ENCODE measurements around the gene UBL3. TPM values are rescaled to one million over a fixed set of nuclear protein-coding genes. Genes with fewer than 3 reads are reported as not detected.

UBL3 gene
- total RNA-seq, 1 donor from 2014 or later, result 22.3 TPM

- peak; percentile 95 for ATAC-seq
- intact Hi-C loops (cut with DNase I), result no loop called here
- DNase-seq (ENCODE audit: missing footprints), result peak; percentile 78
These were observed 107.1 kb downstream of the UBL3 start for GRCh38 chr13:29743201-29743786.

GRCh38 chr13:29740961-29741360 is 109.5 kb downstream of the UBL3 start:
- DNase-seq (ENCODE audit: missing footprints), result no peak
- intact Hi-C loops (cut with DNase I), result no loop called here
- no peak for ATAC-seq

DNA sequence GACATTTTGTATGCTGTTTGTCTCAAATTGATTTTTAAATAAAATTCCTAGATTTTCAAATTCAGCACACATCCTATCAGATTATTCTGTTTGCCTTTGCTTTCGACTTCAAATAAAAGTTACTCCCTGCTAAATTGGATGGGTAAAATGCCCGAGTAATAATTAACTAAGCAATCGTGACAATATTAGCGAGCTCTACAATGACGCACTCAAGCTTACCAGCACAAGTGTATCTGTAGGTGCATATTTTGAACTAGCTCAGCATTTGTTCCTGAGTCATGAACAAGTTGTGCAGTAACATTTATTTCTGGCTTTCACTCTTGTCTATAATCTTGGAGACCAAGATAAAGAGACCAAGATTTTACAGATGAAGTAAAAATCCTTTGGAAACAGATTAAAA is 113.4 kb downstream of the UBL3 start:
- no peak for DNase-seq (ENCODE audit: missing footprints)
- intact Hi-C loops (cut with DNase I), result no loop called here
- ATAC-seq, result no peak

DNA sequence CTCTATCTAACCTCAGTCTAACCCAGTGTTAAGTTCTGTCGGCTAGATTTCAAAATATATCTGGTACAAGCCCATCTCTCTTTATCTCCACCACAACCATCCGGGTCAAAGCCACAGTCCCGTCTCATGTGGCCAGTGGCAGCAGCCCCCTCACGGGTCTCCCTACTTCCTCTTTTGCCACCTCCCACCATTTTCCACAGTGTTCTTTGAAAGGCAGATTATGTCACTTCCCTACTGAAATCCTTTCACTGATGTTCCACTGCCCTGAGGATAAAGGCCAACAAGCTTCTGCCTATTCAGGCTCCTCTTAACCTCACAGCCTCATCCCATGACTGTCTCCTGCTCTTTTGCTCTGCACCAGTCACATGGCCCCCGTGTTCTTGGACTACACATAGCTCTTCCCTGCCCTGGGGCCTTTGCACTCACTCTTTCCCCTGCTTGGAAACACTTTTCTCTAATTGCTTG is 117.2 kb downstream of the UBL3 start:
- DNase-seq (ENCODE audit: missing footprints), result no peak
- intact Hi-C loops (cut with DNase I), result no loop called here
- no peak for ATAC-seq

DNA sequence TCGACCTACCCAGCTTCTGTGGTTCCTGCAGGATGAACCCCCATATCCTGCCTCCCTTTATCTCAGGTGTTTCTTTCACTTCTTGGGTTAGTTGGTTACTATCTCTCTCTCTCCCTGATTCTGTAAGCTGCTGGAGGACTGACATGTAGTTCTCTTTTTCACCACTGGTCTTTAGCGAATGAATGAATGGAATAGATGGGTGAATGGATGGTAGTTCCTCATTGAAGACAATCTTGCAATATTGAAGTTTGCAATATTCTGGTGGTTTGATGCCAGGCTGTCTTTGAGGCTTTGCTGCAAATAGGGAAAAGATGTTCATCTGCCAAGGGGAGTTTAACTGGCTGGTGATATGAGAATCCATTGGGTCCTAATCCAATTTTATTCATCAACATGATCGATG is 120.2 kb downstream of the UBL3 start:
- intact Hi-C loops (cut with DNase I), result no loop called here
- no peak for ATAC-seq
- DNase-seq (ENCODE audit: missing footprints), result no peak

DNA sequence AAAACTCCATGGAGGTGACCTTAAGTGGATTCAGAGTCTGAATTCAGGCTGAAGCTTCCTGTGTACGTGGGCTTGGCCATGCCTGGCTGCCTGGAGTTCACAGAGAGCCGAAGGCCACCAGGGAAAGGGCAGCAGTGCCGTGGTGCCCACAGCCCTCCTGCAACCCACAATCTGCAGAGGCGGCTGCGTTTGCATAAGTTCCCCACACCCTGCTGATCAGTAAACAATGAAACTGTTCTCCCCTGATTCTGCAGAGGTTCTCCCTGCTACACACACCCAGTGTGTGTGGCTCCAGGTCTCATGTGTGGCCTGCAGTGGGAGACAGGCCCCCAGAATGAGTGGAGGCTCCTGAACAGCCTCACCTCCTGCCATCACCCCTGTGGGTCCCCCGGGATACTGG is 128.0 kb downstream of the UBL3 start:
- intact Hi-C loops (cut with DNase I), result no loop called here
- ATAC-seq, result no peak
- no peak for DNase-seq (ENCODE audit: missing footprints)

GRCh38 chr13:29721766-29722165 is 128.7 kb downstream of the UBL3 start:
- ATAC-seq (no peak), DNase-seq (ENCODE audit: missing footprints) (no peak)
- intact Hi-C loops (cut with DNase I), result no loop called here

- ATAC-seq, result no peak
- intact Hi-C loops (cut with DNase I), result no loop called here
- DNase-seq (ENCODE audit: missing footprints), result no peak
These were observed 131.7 kb downstream of the UBL3 start for GRCh38 chr13:29718694-29719093.

GRCh38 chr13:29716493-29716892 is 133.9 kb downstream of the UBL3 start:
- ATAC-seq (no peak), DNase-seq (ENCODE audit: missing footprints) (no peak)
- intact Hi-C loops (cut with DNase I), result no loop called here

Data from Right ventricle myocardium inferior (tissue), 1 donor.